WERI-Rb-1 (cell line): ENCODE data around the gene ZFP1.

Experiments
- DNase-seq: peaks from one replicate; pipeline ENCODE4 v3.0.0-alpha.2; 2020
- H3K27ac ChIP-seq: fragments of 250-450 bp; sonication (Bioruptor Pico); 2 replicates; pipeline ENCODE4 v1.5.1; 2020; ENCODE audit warnings: mild to moderate bottlenecking, moderate library complexity
- H3K27me3 ChIP-seq: fragments of 250-450 bp; sonication (Bioruptor Pico); 2 replicates; pipeline ENCODE4 v1.5.1; 2021; ENCODE audit warnings: mild to moderate bottlenecking, low read depth, moderate library complexity; ENCODE audit not compliant: insufficient read depth, severe bottlenecking
- H3K36me3 ChIP-seq: fragments of 250-450 bp; sonication (Bioruptor Pico); 2 replicates; pipeline ENCODE4 v1.5.1; 2020; ENCODE audit warnings: mild to moderate bottlenecking, moderate library complexity
- H3K4me3 ChIP-seq: 2 replicates; pipeline ENCODE4 v1.5.1; 2011; ENCODE audit warnings: low read depth, mild to moderate bottlenecking, control low read depth, low read length
- H3K9me3 ChIP-seq: fragments of 250-450 bp; sonication (Bioruptor Pico); 2 replicates; pipeline ENCODE4 v1.5.1; 2021; ENCODE audit warnings: mild to moderate bottlenecking, moderate library complexity; ENCODE audit not compliant: severe bottlenecking
- CTCF ChIP-seq: IDR thresholded peaks from 2 replicates; pipeline ENCODE4 v1.5.1; 2011; ENCODE audit warnings: low read depth, mild to moderate bottlenecking, control low read depth, inconsistent platforms, low read length

The ZFP1 gene

DNA sequence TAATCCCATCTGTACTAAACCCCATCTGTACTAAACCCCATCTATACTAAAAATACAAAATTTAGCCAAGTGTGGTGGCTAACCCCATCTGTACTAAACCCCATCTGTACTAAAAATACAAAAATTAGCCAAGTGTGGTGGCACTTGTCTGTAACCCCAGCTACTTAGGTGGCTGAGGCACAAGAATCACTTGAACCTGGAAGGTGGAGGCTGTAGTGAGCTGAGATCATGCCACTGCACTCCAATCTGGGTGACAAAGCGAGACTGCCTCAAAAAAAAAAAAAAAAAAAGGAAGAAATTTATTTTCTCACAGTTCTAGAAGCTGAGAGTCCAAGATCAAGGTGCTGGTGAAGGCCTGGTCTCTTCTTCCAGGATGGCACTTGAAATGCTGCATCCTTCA, 12.1 kb downstream of the ZFP1 start:
- peaks cover 44% of the 10 kb centered on the region for H3K36me3 ChIP-seq

DNA sequence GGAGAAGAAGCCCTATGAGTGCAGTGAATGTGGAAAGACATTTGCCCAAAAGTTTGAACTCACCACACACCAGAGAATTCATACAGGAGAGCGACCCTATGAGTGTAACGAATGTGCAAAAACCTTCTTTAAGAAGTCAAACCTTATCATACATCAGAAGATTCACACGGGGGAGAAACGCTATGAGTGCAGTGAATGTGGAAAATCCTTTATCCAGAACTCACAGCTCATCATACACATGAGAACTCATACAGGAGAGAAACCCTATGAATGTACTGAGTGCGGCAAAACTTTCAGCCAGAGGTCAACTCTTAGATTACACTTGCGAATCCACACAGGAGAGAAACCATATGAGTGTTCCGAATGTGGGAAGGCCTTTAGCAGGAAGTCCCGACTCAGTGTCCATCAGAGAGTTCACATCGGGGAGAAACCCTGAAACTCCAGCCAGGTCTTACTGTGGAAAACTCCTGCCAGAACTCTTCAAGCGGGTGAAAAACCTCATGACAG, 21.6 kb downstream of the ZFP1 start:
- no peak for DNase-seq
- Histone ChIP-seq H3K4me3 (no peak overlapping the region), H3K27me3 (no peaks in the 10 kb centered on the region), H3K36me3 (peaks cover 61% of the 10 kb centered on the region), H3K27ac (no peak overlapping the region), H3K9me3 (peaks cover 46% of the 10 kb centered on the region)
- TF ChIP-seq CTCF, result no peak

More for the DNA sequence above, 12.1 kb downstream of the ZFP1 start:
- Histone ChIP-seq H3K27ac (no peak overlapping the region), H3K27me3 (no peaks in the 10 kb centered on the region), H3K4me3 (no peak overlapping the region), H3K9me3 (no peaks in the 10 kb centered on the region)
- DNase-seq, result no peak
- no peak for TF ChIP-seq CTCF

- no peak overlapping the region for H3K4me3 ChIP-seq
- H3K36me3 ChIP-seq, result peaks cover 40% of the 10 kb centered on the region
- no peaks in the 10 kb centered on the region for H3K27me3 ChIP-seq
- TF ChIP-seq CTCF, result no peak
- no peak overlapping the region for H3K27ac ChIP-seq
- H3K9me3 ChIP-seq, result peaks cover 53% of the 10 kb centered on the region
- DNase-seq, result no peak
These were observed 24.3 kb downstream of the ZFP1 start for GRCh38 chr16:75172578-75172977.

GRCh38 chr16:75175074-75175473, 26.8 kb downstream of the ZFP1 start:
- H3K27me3 ChIP-seq, result no peaks in the 10 kb centered on the region
- no peak overlapping the region for H3K27ac ChIP-seq
- H3K36me3 ChIP-seq, result peaks cover 15% of the 10 kb centered on the region
- H3K4me3 ChIP-seq, result no peak overlapping the region
- TF ChIP-seq CTCF, result no peak
- no peak for DNase-seq
- H3K9me3 ChIP-seq, result peaks cover 35% of the 10 kb centered on the region

- no peak for TF ChIP-seq CTCF
- Histone ChIP-seq H3K4me3 (no peak overlapping the region), H3K9me3 (peaks cover 25% of the 10 kb centered on the region), H3K27me3 (no peaks in the 10 kb centered on the region), H3K36me3 (peaks cover 4% of the 10 kb centered on the region; the same call in 1 of the 2 replicates), H3K27ac (no peak overlapping the region)
- DNase-seq, result no peak
These were observed 28.6 kb downstream of the ZFP1 start for GRCh38 chr16:75176926-75177325.

DNA sequence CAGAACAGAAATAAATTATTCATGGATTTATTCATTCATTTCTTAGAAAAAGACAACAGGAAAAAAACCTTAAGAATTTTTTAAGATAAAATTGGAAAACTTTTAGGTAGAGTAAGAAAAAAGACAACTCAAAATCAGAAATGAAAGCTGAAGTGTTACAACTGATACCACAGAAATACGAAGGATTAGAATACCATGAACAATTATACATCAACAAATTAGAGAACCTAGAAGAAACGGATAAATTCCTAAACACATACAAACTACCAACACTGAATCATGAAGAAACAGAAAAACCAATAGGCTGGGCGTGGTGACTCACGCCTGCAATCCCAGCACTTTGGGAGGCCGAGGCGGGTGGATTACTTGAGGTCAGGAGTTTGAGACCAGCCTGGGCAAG, 30.9 kb downstream of the ZFP1 start:
- H3K36me3 ChIP-seq, result no peaks in the 10 kb centered on the region
- H3K4me3 ChIP-seq, result no peak overlapping the region
- no peak for TF ChIP-seq CTCF
- no peak overlapping the region for H3K27ac ChIP-seq
- H3K27me3 ChIP-seq, result no peaks in the 10 kb centered on the region
- no peak for DNase-seq
- H3K9me3 ChIP-seq, result peaks cover 14% of the 10 kb centered on the region
